Activated naive CD8-positive, alpha-beta T cell treated with anti-CD3 and anti-CD28 coated beads, Interleukin-2, amount 50 U/mL, for 16 hours (primary cell): Measurements from ENCODE around the gene CSPG5.

Source experiments
- DNase-seq: peaks from one replicate; pipeline ENCODE4 v3.0.0-alpha.2; 2020; ENCODE audit warnings: low read depth, low spot score

The CSPG5 gene

GRCh38 chr3:47578691-47579632, at the start of gene CSPG5:
CSPG5 (minus strand) TSS chr3:47578865; CDS start chr3:47578693, 172 bp downstream.
- no peak for DNase-seq

GRCh38 chr3:47628426-47628825, 49.8 kb upstream of the CSPG5 start:
- no peak for DNase-seq

- no peak for DNase-seq
These were observed 44.2 kb upstream of the CSPG5 start for GRCh38 chr3:47622671-47623461.

- DNase-seq: no peak
These were observed 38.7 kb upstream of the CSPG5 start for GRCh38 chr3:47617086-47618010.

GRCh38 chr3:47614788-47615187, 36.1 kb upstream of the CSPG5 start:
- no peak for DNase-seq

GRCh38 chr3:47613722-47614121, 35.1 kb upstream of the CSPG5 start:
- no peak for DNase-seq

- DNase-seq: no peak
These were observed 34.2 kb upstream of the CSPG5 start for GRCh38 chr3:47612879-47613278.

GRCh38 chr3:47612178-47612577, 33.5 kb upstream of the CSPG5 start:
- DNase-seq: no peak

GRCh38 chr3:47611576-47611975, 32.9 kb upstream of the CSPG5 start:
- no peak for DNase-seq

- DNase-seq: no peak
These were observed 31.9 kb upstream of the CSPG5 start for GRCh38 chr3:47610583-47610982.

GRCh38 chr3:47607335-47607734, 28.7 kb upstream of the CSPG5 start:
- no peak for DNase-seq

GRCh38 chr3:47606165-47606564, 27.5 kb upstream of the CSPG5 start:
- DNase-seq: no peak

GRCh38 chr3:47605652-47606051, 27.0 kb upstream of the CSPG5 start:
- DNase-seq: no peak

- no peak for DNase-seq
These were observed 25.5 kb upstream of the CSPG5 start for GRCh38 chr3:47604145-47604544.

- no peak for DNase-seq
These were observed 24.7 kb upstream of the CSPG5 start for GRCh38 chr3:47603332-47603731.

- no peak for DNase-seq
These were observed 22.6 kb upstream of the CSPG5 start for GRCh38 chr3:47601281-47601680.

- DNase-seq: no peak
These were observed 16.1 kb upstream of the CSPG5 start for GRCh38 chr3:47594792-47595191.

GRCh38 chr3:47592066-47592795, 13.6 kb upstream of the CSPG5 start:
- no peak for DNase-seq

- no peak for DNase-seq
These were observed 11.6 kb upstream of the CSPG5 start for GRCh38 chr3:47590216-47590615.

- DNase-seq: no peak
These were observed 9.9 kb upstream of the CSPG5 start for GRCh38 chr3:47588587-47588986.

- DNase-seq: no peak
These were observed 9.4 kb upstream of the CSPG5 start for GRCh38 chr3:47588053-47588452.
